Astrocyte (in vitro differentiated cells and primary cell): ENCODE results near the gene RIMBP2.

Experiments
- CTCF ChIP-seq: IDR thresholded peaks from 2 replicates; pipeline ENCODE4 v1.5.1; 2011; ENCODE audit warnings: low read depth, mild to moderate bottlenecking, inconsistent platforms, low read length, moderate library complexity; ENCODE audit not compliant: insufficient read depth
- EZH2 ChIP-seq: IDR thresholded peaks from 2 replicates; pipeline ENCODE4 v1.6.1; 2012; ENCODE audit warnings: mild to moderate bottlenecking, low read length, inconsistent platforms; ENCODE audit not compliant: insufficient read depth

- TF ChIP-seq CTCF = no peak
- TF ChIP-seq EZH2 = no peak
Measured at GRCh38 chr12:130457215-130457614, 258.9 kb downstream of the RIMBP2 start.
